HG03442 (cell line): ENCODE data around the gene SC5D.

Experiments used
- ATAC-seq: cut with Tn5 transposase; IDR thresholded peaks from one replicate; pipeline ENCODE4 v1.9.1; 2021; ENCODE audit warnings: mild to moderate bottlenecking, moderate library complexity; ENCODE audit not compliant: unreplicated experiment

SC5D gene

GRCh38 chr11:121352251-121352891 lies 59.8 kb downstream of the SC5D start:
- ATAC-seq, result no peak

- ATAC-seq, result no peak
Observed at GRCh38 chr11:121354192-121354591, 61.6 kb downstream of the SC5D start.

- ATAC-seq, result no peak
Observed at GRCh38 chr11:121356357-121356756, 63.8 kb downstream of the SC5D start.
